ENCODE data around the gene SPECC1.
A peak's percentile ranks its signal among the peaks of the same experiment; 100 is the strongest.
"Not testable (repeated sequence)": the region's sequence is repeated elsewhere in the genome, so short reads cannot be mapped to it uniquely, and the experiment has no call there.

Gene SPECC1

DNA sequence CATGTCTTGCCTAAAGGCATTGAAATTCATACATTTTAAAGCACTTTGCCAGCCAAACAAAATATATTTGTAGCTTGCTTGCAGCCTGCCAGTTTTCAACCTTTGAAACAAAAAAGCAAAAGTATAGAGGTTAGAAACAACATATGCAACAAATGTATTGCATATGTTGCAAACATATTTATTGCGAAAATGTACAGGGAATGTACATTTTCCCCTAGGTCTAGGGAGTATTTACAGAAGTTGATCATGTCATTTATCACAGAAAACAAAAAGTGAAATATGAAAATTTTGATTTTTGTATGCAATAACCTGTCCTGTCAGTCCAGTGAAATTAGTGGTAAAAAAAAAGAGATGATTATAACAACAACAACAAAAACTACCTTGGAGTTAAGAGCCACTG lies 171.5 kb downstream of the SPECC1 start:
- no peak for DNase-seq

DNA sequence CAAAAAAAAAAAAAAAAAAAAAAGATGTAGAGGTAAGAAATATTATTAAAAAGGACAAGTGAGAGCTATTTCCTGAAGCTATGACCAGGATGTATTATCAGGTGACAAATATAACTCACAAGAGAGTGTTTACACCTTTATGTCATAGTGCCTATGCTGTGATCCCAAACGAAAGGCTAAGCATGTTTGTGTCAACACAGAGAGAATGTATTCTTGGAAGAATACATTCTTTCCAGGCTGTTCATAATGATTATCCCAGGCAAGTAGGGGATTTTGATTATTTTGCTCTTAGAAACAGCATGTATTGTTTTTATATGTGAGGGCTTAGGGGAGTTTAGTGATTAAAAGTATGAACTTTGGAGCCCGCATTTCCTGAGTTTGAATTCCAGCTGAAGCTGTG lies 175.0 kb downstream of the SPECC1 start:
- DNase-seq: no peak

DNA sequence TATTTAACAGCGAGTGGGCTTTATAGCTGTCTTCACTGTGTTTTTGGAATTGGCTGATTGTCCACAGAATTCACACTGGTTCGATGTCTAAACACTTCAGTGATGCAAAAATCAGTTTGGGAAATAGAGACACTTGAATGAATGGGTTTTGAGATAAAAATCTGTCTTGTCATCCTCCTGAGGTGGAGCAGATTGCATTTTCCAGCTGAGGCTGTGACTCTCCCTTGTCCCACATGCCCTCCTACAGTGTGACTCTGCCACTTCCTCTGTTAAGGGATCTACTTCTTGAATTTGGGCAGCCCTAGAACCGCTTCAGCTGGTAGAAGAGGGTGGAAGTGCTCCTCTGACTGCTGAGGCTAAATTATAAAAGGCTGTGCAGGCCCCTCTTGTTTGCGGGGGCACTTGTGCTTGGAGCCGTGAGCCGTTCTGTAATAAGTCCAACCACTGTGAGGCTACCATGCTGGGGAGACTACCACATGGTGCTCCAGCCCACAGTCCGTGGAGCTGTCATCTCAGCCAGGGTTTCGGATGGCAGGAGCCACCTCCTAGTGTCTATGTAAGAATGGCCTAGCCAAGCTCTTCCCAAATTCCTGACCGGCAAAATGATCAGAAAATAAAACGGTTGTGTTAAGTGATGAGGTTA lies 175.9 kb downstream of the SPECC1 start:
- DNase-seq: no peak

DNA sequence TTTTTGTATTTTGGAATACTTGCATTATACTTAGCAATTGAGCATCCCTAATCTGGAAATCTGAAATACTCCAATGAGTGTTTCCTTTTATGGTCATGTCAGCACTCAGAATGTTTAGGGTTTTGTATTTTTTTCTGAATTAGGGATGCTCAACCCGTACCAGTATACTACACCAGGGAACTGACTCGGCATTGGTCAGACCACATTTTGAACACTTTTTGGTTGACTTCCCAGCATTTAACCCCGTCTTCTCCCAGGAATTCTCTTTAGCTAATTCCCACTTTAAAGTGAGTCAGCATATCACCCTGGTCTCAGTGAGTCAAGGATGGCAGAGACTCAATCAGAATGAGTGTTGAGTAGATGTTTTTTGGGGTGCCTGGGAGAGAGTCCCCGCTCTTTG lies 177.9 kb downstream of the SPECC1 start:
- no peak for DNase-seq

DNA sequence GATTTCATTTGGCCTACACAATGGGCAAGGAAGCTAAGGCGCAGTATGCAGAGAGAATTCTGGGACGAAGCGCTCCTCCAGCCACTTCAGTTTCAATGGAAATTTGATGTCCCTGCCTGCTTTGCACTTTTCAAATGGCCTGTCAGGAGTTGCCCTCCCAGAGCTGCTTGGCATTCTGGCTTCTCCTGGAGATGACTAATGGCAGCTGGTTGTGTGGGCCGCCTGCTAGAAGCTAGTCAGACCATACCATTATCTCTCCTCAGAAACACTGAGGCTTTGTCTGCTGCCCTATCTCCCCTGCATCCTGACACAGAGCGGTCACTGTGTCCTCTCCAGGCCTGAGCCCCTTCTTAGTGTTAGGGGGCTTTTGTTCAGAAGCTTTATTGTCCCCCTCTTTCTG lies 180.1 kb downstream of the SPECC1 start:
- DNase-seq: no peak

DNA sequence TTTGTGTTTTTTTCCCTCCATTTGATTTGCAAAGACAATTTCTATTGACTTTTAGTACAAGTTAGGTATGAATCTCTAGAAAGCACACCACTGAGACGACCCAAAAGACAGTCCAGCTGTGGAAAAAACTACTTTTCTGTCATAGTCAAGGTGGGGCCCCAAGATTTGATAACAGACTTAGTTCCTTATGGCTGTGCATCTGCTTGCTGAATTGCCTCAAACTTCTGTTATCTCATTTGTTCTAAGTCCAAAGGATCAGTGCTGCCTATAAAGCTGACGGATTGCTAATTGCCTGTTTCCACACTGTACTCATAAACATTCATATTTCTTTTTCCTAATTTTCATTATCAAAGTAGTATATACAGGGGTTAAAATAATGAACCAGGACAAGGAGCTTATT lies 180.8 kb downstream of the SPECC1 start:
- DNase-seq: no peak

DNA sequence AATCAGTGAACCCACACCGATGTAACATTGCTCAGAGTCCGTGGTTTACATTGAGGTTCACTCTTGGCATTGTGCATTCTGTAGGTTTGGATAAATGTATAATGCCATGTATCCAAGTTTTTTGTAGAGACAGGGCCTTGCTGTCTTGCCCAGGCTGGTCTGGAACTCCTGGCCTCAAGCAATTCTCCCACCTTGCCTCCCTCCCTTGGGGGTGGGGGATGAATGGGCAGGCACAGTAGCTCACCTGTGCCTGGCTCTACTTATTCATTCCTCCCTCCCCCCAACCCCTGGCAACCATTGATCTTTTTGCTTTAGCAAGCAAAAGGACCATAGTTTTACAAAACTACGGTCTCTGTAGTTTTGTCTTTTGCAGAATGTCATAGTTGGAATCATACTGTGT lies 181.4 kb downstream of the SPECC1 start:
- DNase-seq: no peak

DNA sequence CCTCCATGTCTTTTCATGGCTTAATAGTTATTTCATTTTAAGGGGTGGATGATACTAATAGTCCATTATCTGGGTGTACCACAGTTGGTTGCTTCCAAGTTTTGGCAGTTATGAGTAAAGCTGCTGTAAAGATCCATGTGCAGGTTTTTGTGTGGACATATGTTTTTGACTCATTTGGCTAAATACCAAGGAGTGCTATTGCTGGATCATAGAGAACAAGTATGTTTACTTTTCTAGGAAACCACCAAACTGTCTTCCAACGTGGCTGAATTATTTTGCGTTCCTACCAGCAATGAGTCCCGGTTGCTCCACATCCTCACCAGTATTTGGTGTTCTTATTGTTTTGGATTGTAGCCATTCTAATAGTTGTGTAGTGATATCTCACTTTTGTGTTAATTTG lies 181.9 kb downstream of the SPECC1 start:
- no peak for DNase-seq

DNA sequence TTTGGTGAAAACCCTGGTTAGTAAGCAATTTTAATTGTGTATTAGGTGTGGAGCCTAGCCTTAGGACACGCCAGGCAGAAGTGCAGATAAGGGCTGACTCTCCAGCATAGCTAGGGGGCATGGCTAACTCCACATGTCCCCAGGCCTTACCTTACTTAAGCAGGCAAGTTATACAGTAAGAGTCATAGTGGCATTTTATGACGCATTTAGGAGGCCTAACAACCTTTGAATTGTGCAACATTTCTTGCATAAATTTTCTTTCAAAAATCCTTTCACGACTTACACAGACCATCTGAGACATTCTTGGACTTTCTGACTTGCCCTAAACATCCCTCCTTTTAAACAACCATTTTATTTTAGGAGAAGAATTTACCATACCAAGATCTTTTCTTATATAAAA lies 187.1 kb downstream of the SPECC1 start:
- not testable (repeated sequence) for DNase-seq

DNA sequence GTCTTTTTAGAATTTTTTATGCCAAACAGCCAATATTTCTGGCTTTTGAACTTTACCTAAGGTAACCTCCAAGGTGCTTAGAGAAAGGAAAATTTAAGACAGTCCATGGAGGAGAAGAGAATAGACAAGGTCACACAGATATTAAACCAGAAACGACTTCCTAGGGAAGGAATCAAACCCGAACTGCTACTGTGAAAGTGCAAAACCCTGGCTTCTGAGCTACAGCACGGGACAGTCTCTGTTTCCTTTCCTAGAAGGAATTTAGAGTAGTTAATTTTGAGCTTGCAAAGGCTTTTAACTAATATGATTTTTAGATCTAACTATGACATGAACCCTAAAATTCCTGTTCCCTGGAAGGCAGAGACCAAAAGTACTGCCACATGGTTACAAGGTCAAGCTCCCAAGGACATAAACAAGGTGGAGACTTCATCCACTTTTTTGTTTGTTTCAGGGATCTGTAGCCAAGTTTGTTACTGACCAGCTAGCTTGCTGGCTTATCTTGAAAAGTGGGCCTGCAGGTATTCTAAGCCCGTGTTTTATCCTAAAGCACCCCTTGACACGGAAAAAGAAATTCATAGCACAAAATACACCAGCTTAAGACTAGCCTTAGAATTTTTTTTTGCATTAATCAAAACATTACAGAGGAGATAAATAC lies 188.2 kb downstream of the SPECC1 start:
- no peak for DNase-seq

DNA sequence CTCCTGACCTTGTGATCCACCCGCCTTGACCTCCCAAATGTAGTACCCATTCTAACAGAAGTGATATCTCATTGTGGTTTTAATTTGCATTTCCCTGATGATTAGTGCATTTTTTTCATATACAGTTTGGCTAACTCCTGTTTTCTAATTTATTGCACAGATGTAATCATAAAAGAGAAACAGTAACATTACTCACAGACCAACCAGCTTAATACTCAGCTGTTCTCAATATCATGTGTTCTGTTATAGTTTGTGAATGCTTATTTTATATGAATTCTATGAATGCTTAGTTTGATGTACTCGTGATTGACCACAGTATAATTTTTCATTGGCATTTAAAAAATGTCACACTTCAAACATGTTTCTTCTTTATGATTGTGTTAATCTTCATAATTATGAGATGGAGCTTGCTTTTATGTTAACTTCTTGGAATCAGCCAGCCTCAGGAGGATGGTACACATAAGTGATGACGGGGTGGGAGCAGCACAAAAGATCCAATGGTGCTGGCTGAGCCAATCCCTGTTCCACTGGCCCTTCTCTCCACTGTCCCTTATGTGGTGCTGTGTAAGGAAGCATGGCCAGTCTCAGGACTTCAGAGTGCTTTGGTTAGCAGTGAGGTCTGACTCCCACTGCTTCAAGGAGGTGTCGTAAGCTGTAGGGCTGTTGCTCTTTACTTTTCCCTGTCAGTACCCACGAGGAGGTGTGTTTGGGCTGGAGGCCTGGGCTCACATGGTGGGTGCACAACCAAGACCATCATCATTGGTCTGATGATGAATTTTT lies 191.0 kb downstream of the SPECC1 start:
- DNase-seq: no peak

DNA sequence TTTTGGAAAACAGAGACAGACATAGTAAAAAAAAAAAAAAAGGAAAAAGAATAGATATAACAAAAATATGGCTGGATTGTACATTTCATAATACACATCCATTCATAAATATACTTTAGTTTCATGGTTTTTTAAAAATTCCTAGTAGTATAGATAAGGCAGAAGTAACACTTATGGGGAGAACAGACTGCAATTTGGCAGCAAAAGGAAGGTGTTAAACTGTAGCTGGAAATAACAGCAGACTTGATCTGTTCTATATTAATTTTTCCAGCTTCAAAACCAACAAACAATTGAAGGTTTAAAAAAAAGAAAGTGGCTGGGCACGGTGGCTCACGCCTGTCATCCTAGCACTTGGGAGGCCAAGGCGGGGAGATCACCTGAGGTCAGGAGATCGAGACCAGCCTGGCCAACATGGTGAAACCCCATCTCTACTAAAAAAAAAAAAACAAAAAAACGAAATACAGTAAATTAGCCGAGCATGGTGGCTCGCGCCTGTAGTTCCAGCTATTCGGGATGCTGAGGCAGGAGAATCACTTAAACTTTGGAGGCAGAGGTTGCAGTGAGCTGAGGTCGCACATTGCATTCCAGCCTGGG lies 191.8 kb downstream of the SPECC1 start:
- no peak for DNase-seq

DNA sequence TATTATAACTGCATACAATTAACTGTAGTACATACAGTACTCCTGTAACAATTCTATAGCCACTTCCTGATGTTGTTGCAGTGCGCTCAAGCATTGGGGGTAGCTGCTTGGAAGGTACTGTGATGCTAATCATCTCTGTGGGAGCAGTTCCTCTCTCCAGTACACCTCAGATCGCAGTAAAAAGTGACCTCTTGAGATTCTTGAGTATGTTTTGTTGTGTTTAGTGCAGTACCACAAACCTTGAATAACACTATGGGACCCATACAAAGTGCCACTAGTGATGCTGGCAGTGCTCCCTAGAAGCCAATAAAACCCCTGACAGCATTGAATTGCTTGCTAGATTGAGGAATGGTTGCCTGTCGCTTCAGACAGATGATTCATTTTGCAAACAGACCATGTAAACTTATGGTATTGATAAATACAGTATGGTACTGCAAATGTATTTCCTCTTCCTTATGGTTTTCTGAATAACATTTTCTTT lies 193.0 kb downstream of the SPECC1 start:
- peak; percentile 4 for DNase-seq

DNA sequence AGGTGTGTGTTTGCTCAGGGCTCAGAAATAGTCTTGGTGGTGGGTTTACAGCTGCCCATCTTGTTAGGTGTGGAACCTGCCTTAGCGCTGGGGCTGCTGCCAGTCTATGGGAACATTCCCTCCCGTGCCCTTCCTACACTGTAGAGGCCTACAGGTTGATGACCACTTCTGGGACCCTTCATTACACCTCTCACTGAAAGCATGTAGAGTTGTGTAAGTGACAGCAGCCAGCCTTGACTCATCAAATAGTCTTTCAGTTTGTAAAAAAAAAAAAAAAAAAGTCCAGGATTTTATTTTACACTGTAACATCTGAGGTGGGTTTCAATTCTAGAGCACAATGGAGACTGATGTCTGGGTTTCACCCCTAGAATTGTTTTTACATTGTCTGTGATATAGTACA lies 193.9 kb downstream of the SPECC1 start:
- no peak for DNase-seq

DNA sequence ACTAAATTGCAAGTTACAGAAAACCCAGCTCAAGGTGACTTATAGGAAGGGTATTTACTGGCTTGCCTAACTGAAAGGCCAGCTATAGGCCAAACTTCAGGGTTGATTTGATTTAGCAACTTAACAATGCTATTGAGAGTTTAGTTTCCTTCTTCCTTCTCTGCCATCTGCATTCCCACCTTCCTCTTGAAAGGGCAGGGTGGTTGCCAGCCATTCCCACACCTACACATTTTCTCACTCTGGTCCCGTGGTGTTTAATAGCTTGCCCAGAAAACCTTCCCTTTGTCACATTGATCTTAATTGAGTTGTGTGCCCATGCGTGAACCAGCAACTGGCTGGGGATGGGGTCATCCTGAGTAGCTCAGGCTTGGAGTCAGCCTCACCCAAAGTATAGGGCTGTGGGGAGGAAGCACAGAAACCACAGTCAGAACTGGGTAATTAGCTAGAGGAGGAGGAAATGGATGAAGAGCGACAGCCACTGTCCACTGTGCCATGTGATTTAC lies 194.7 kb downstream of the SPECC1 start:
- DNase-seq: no peak

DNA sequence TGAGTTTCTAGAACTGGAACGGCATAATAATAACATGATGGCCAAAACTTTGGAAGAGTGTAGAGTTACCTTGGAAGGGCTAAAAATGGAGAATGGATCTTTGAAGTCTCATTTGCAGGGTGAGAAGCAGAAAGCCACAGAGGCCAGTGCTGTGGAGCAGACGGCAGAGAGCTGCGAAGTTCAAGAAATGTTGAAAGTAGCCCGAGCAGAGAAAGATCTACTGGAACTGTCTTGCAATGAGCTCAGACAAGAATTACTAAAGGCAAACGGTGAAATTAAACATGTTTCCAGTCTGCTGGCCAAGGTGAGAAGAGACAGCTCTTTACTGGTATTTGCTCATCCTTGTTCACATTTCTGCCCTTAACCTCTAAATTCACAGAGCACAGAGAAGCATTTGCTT lies 196.4 kb downstream of the SPECC1 start:
- DNase-seq: no peak

DNA sequence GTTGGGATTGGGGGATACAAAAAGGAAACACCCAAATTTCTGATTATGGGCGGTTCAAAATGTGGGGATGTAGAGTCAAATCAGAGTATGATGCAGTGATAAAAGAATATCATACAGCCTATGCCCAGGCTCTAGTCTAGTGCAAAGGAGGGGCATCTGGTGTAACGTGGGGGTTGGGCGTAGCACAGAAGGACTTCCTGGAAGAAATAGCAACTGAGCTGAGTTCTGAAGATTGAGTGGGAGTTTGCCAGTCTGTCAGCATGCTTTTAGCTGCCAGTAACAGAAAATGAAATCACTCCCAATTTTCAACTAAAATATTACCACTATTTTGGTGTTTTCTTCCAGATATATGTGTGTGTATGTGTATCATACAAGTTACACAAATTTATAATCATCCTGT lies 196.9 kb downstream of the SPECC1 start:
- DNase-seq: no peak

DNA sequence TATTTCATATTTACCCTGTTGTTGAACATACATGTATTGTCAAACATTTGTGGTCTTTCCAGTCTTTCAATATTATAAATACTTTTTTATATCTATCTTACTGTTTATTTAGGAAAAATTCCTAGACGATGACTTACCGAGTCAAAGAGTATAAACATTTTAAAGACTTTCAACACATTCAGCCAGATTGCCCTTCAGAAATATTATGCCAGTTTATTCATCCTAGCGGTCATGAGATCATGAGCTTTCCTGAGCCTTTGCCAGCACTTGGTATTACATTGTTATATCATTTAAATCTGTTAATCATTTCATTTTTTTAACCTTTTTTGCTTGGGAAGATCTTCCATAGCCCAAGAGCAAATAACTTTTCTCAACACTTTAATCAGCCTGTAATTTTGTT lies 197.4 kb downstream of the SPECC1 start:
- no peak for DNase-seq

DNA sequence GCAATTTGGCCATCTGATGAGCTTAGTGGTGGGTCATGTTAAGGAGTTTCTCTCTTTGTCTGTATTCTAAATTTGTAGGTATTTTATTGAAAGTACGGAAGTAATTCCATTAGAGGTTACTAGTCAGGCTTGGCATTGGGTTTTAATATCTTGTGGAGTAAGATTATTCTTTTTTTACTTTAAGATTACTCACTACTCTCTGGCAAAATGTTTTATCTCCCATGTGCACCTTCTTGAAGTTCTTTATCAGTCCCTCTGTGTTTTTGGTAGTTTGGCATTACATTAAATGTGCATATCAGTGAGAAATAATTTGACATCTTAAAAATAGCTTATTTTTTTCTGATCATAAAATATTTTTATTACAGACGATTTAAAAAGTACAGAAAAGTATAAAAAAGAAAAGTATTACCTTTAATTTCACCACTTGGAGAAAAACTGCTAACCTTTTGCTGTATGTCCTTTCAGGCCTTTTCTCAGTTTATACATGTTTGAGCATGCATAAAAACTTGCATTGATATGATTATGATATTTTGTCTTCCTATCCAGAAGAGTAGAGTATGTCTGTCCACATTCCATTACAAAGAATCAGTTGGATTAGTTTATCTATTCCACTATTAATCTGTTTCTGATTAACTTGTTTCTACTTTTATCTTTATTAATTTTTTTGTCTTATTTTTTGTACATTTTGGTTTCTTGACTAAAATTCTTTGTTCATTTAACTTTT lies 198.3 kb downstream of the SPECC1 start:
- DNase-seq: no peak

DNA sequence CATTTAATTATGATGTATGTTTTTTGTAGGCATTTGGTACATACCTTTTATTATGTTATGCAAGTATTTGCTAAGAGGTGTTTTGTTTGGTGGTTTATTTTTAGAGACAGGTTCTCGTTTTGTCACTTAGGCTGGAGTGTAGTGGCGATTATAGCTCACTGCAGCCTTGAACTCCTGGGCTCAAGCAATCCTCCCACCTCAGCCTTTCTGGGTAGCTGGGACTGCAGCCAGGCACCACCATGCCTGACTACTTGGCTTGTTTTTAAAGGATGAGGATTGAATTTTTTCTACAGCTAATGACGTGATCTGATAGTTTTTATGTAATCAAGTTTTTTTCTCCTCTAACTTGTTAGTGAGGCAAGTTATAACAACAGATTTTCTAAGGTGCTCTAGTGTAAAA lies 199.6 kb downstream of the SPECC1 start:
- DNase-seq: no peak

DNA sequence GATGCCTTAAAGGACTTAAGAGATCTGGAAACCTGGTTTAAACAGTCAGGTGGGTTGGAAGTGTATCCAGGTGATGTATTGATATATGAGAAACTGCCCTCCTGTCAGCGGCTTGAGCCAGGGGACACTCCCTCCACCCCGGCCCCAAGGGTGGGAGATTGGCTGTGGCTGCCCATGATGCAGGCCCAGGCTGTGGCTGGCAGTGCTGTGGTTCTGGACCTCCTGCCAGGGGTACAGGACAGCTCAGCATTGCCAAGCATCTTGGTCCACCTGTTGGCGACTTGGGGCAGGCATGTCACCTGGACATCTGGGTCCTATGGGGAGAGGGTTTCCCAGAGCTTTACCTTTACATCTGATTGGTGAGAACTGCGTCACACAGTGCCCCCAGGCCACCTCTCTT lies 201.0 kb downstream of the SPECC1 start:
- no peak for DNase-seq

DNA sequence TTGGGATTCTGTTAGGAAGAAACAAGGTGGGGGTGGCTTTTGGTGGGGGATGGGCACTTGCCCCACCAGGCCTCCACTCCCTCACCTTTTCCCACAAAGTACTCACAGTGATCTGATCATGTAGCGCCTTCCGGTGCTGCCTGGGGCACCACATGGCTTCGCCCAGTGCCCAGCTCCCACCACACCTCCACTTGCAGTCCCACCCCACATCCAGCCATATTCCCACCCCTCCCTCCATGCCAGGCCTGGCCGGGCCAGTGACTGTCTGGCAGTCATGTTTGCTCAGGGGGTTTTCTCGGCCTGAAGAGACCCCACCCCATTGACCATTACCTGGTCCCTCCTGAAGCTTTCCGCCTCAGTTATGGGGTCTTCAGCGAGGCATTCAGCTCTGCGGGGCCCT lies 201.5 kb downstream of the SPECC1 start:
- DNase-seq: no peak

DNA sequence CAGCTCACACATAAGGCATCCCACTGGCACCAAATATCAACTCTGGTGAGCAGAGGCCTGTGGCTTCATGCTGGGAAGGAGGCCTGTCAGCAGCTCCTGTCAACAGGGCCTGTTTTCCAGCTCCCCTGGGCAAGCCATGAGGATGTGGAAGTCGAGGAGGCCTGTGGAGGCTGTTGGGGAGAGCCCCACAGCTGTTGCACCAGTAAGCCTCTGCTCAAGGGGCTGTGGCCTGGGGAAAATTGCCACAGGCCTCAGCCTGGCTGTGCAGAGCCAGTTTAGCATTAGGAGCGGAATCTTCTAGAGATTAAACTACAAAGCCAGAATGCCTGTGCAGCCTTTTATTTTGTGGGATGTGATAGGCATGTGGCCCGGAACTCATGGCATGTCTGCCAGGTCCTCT lies 202.1 kb downstream of the SPECC1 start:
- DNase-seq: no peak

Measured in NCI-H1436 (cell line).